Fibroblast of skin of left biceps (primary cell): Measurements from ENCODE around the gene EIF4ENIF1.
"Not testable (repeated sequence)": the region's sequence is repeated elsewhere in the genome, so short reads cannot be mapped to it uniquely, and the experiment has no call there.

Experiments
- DNase-seq, 2 experiments: peaks; one replicate each; pipeline ENCODE4 v3.0.0-alpha.2; 2013; ENCODE audit warnings: low read depth in 2 of 2

EIF4ENIF1 gene

DNA sequence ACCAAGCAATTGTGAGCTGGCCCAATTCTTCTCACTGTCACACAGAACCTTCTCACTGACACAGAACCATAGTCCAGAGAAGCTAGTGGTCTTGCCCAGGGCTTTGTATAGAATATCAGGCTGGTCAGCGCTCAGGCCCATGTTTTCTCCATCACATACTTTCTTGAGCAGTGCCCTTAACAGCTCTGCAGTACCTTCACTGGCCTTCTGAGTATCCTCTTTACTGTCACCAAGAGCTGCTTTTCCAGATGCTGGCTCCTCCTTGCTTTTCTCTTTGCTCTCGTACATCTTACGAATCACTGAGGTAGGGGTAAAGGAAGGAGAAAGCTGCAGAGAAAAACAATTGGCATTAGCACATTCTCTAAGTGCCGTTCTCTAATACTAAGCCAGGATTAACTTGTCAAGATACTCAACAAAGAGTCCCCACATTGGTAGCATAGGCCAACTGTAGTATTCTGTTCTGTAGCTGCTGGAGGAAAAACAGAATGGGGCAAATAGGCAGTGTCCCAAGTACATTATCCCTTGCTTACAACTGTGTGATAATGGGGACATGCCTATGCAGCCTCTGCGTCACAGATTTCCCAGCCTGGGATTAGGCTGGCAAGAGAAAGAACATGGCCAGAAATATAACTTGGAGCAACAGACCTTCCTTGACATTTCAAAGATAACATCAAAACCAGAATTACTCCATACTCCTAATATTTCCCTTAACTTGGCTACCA, 46.7 kb downstream of the EIF4ENIF1 start:
- DNase-seq = no peak

GRCh38 chr22:31441652-31442051, 48.0 kb downstream of the EIF4ENIF1 start:
- DNase-seq = no peak

DNA sequence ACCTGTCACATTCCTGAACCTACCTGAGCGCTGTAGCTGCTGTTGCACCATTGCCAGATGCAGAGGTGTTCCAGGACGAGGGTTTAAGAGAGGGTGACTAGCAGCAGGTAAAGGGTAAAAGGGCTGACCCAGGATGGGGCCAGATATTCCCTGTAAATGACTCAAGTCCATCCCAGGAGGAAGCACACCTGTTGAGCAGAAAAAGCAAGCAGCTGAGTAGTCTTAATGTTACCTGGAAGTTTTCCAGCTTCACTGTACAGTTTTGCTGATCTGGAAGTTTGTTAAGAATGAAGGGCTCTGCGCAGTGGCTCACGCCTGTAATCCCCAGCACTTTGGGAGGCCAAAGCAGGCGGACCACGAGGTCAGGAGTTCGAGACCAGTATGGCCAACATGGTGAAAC, 49.0 kb downstream of the EIF4ENIF1 start:
- no peak for DNase-seq

- no peak for DNase-seq
Measured at GRCh38 chr22:31439808-31440207, 49.8 kb downstream of the EIF4ENIF1 start.

DNA sequence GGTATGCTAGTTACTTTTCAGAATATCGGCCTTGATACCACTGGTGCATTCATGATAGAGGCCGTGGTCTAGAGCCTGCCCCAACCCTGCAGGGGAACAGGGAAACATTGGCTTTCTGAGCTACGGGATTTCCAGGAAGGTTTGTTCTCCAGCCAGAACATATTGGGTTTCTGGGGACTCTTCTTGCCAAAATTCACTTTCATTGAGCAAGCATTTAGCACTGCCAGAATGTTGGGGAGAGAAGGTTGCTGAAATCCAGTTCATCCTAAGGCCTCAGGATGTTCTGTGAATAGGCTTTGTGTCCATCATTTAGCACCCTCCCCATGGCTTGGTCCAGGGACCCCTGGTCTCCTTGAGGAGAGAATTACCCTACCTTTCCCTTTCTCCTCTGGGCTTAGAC, 53.5 kb downstream of the EIF4ENIF1 start:
- no peak for DNase-seq

GRCh38 chr22:31431950-31432349, 57.7 kb downstream of the EIF4ENIF1 start:
- no peak for DNase-seq

DNA sequence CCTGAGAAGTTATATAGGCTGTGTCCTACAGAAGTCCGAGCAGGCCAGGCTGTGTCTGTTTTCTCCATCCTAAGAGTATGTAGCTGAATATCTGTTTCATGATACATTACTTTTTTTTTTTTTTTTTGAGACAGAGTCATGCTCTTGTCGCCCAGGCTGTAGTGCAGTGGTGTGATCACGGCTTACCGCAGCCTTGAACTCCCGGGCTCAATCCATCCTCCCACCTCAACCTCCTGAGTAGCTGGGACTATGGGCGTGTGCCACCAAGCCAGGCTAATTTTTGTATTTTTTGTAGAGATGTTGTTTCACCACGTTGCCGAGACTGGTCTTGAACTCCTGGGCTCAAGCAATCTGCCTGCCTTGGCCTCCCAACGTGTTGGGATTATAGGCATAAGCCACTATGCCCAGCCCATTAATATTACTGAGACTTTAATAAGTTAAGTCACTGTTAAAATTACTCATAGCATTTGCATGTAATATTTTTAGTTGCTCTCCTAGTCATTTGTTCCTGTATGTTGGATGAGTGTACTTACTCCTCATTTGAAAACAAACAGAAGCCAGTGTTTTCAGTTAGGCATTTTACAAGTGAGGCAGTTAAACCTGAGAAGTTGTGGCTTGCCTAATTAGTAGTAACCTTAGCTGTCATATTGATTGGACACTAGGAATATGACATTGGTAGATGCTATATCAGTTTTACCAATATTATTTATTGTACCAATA, 64.2 kb downstream of the EIF4ENIF1 start:
- DNase-seq = no peak

GRCh38 chr22:31402350-31402749, 87.3 kb downstream of the EIF4ENIF1 start:
- not testable (repeated sequence) for DNase-seq

DNA sequence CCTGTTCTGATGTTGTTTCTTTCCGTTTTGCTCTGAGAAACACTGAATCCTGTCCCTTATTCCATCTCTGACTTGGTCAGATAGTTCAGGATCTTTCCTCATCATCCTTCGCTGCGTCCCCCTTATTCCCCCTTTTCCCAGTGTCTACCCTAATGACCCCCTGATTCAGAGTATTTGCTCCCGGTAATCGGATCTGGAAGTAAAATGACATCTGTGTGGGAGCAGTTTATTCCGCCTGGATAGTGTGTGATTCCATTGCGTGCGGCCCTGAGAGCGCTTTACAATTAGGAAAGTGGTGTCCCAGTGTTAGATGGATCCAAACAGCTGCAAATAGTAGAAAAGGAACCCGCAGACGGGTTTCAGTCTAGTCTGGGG, 89.6 kb downstream of the EIF4ENIF1 start:
- no peak for DNase-seq

- DNase-seq = peak; percentile 88 to 90
Measured at GRCh38 chr22:31399211-31400022, 90.2 kb downstream of the EIF4ENIF1 start, which contains the start of gene DRG1. Gene DRG1, plus strand, starts transcription at chr22:31399604. Its CDS starts 80 bp downstream, at chr22:31399684.

DNA sequence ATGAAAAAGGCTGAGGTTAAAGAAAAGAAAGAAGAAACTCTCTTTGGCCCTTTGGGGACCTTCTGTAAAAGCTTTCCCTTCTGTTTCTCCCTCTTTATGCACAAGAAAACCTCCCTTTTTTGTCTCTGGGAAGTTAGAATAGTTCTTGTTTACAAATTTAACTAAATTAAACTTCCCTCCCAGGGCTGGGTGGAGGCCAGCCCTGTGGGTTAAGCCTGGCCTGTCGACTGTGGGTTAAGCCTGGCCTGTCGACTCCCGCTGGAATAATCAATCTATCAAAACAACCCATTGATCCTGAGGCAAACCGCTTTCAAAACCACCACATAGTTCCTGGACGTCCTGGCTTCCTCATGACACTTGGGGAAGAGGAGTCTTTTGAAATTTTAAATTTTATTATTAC, 91.4 kb downstream of the EIF4ENIF1 start:
- no peak for DNase-seq

DNA sequence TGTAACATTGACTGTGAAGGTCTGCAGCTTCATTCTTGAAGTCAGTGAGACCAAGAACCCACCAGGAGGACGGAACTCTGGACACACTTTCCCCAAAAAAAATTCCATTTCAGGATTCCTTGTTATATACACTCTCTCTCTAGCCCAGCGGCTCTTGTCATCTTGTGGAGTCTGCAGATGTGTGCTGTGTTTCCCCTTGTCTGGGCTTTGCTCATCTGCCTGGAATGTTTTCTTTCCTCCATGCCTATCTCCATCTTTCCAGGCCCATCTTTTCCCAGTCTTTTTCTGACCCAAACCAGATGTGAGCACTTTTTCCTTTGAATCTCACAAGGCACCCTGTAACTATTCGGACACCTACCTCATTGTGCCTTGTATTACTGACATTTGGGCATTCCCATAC, 95.3 kb downstream of the EIF4ENIF1 start:
- DNase-seq = peak; percentile 26 to 28

- no peak for DNase-seq
Measured at GRCh38 chr22:31393893-31394292, 95.7 kb downstream of the EIF4ENIF1 start.
